HUES6 (cell line): ENCODE measurements around the gene PTPRM.
"Not testable (repeated sequence)": the region's sequence is repeated elsewhere in the genome, so short reads cannot be mapped to it uniquely, and the experiment has no call there.

Experiments used
- H3K27ac ChIP-seq: 2 replicates; pipeline ENCODE4 v1.7.0; 2013; ENCODE audit warnings: low read depth, mild to moderate bottlenecking, low read length, inconsistent platforms
- H3K27me3 ChIP-seq: 2 replicates; pipeline ENCODE4 v1.6.1; 2013; ENCODE audit warnings: low read length; ENCODE audit not compliant: control insufficient read depth, insufficient read depth
- H3K36me3 ChIP-seq: 2 replicates; pipeline ENCODE4 v1.6.1; 2013; ENCODE audit warnings: low read length; ENCODE audit not compliant: control insufficient read depth, insufficient read depth
- H3K4me1 ChIP-seq: 2 replicates; pipeline ENCODE4 v1.6.1; 2013; ENCODE audit warnings: low read length; ENCODE audit not compliant: control insufficient read depth, insufficient read depth
- H3K4me3 ChIP-seq: 2 replicates; pipeline ENCODE4 v1.5.1; 2013; ENCODE audit warnings: low read depth, low read length
- H3K9ac ChIP-seq: one replicate; pipeline ENCODE4 v1.6.1; 2013; ENCODE audit warnings: mild to moderate bottlenecking, low read length
- H3K9me3 ChIP-seq: 2 replicates; pipeline ENCODE4 v1.6.1; 2013; ENCODE audit warnings: low read depth, low read length; ENCODE audit not compliant: control insufficient read depth, insufficient read depth

Gene PTPRM

DNA sequence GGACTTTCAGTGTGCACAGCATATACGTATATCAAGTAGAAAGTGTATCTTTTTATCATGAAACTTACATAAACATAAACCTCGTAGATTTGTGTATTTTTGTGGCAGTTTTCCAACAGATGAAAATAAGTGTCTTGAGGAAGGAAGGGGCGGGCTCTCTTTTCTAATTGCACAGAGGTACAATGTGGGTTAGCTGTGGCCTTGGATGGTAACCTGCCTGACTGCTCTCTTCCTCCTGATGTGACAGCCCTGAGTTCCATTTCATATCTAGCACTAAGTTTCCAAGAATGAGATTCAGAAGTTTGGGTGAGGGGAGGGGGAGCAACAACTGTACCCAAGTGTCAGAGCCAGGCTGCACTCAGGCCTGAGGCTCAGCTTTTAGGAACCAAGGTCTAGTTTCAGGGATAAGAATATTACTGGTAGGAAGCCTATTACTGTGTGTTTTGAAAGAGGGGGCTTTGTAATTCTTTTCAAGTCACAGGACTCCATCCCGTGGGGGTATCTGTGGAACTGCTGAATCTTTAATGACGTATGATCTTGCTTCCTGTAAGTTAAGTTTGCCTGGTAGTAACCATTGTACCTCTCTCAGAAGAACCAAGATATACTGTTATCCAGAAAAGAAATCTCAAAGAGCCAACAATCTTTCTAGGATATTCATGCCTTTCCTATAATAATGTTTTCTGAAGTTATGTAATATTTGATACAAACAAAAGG is 483.7 kb downstream of the PTPRM start:
- Histone ChIP-seq H3K9me3 (no peaks in the 10 kb centered on the region), H3K4me3 (no peak overlapping the region), H3K36me3 (no peaks in the 10 kb centered on the region), H3K9ac (no peak overlapping the region), H3K4me1 (no peaks in the 10 kb centered on the region), H3K27ac (no peak overlapping the region), H3K27me3 (no peaks in the 10 kb centered on the region)

DNA sequence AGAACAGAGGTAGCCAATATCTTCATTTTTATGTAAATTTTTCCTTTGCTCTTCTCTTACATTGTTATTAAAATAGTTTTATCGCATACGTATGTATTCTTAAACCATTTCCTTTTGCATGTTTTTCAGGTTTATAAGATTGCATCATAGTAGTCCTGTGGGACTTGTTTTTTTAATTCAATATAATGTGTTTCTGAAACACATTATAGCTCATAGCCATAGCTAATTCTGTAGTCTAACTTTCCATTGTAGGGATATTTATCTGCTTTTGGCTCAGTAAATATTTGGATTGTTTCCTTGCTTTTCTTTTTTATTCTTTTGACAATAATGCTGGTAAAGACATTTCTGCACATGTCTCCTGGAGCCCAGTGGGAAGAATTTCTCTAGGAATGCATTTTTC is 484.3 kb downstream of the PTPRM start:
- Histone ChIP-seq H3K4me1 (no peaks in the 10 kb centered on the region), H3K27ac (no peak overlapping the region), H3K27me3 (no peaks in the 10 kb centered on the region), H3K9ac (no peak overlapping the region), H3K9me3 (no peaks in the 10 kb centered on the region), H3K36me3 (no peaks in the 10 kb centered on the region), H3K4me3 (no peak overlapping the region)

DNA sequence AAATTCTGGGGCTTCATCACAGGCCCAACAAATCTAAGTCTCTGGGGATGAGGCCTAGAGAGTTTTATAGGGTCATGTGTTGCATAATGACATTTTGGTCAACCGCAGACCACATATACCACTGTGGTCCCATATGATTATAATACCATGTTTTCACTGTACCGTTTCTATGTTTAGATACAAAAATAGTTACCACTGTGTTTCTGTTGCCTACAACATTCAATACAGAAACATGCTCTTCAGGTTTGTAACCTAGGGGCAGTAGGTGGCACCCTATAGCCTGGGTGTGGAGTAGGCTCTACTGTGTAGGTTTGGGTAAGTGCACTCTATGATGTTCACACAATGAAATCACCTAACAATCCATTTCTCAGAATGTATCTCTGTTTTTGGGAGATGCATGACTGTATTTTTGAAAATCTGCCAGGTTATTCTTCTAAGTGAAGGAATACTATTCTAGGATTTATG is 485.2 kb downstream of the PTPRM start:
- Histone ChIP-seq H3K27me3 (no peaks in the 10 kb centered on the region), H3K36me3 (no peaks in the 10 kb centered on the region), H3K27ac (no peak overlapping the region), H3K4me1 (no peaks in the 10 kb centered on the region), H3K9me3 (no peaks in the 10 kb centered on the region), H3K4me3 (no peak overlapping the region), H3K9ac (no peak overlapping the region)

- Histone ChIP-seq H3K9me3 (no peaks in the 10 kb centered on the region), H3K27ac (no peak overlapping the region), H3K9ac (no peak overlapping the region), H3K36me3 (no peaks in the 10 kb centered on the region), H3K4me3 (no peak overlapping the region), H3K27me3 (no peaks in the 10 kb centered on the region), H3K4me1 (no peaks in the 10 kb centered on the region)
Observed at GRCh38 chr18:8056723-8057122, 489.6 kb downstream of the PTPRM start.

GRCh38 chr18:8063152-8063551 is 496.0 kb downstream of the PTPRM start:
- H3K36me3 ChIP-seq, H3K27me3 ChIP-seq, H3K9me3 ChIP-seq: not testable (repeated sequence)
- peak overlapping the region; percentile 75; the same call in 1 of the 2 replicates for H3K27ac ChIP-seq
- peaks cover 35% of the 10 kb centered on the region for H3K4me1 ChIP-seq
- H3K9ac ChIP-seq = peak overlapping the region; percentile 38
- H3K4me3 ChIP-seq = peak overlapping the region; percentile 67

DNA sequence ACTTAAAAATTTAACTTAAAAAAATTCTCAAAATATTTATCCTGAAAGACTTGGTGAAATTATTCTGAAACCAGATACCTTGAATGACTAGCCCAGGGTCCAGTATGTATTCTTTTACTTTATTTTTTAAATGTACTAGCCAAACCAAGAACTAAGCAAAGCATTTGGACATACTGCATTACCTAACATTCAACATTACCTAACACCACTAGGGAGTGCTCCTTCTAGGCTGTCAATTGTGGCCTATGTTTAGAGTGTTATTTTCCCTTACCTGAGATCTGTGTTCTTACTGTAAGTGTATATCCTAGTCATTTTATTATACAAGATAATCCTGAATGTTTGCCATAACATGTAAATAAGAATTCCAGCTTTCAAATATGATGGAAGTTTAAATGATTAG is 496.6 kb downstream of the PTPRM start:
- H3K9ac ChIP-seq = no peak overlapping the region
- H3K36me3 ChIP-seq = no peaks in the 10 kb centered on the region
- H3K4me1 ChIP-seq = peaks cover 35% of the 10 kb centered on the region
- no peaks in the 10 kb centered on the region for H3K9me3 ChIP-seq
- no peak overlapping the region for H3K27ac ChIP-seq
- no peaks in the 10 kb centered on the region for H3K27me3 ChIP-seq
- peak overlapping the region; percentile 67; the same call in 1 of the 2 replicates for H3K4me3 ChIP-seq

- Histone ChIP-seq H3K27ac (no peak overlapping the region), H3K9ac (no peak overlapping the region), H3K4me1 (peaks cover 35% of the 10 kb centered on the region), H3K36me3 (no peaks in the 10 kb centered on the region), H3K9me3 (no peaks in the 10 kb centered on the region), H3K4me3 (no peak overlapping the region), H3K27me3 (no peaks in the 10 kb centered on the region)
Observed at GRCh38 chr18:8065284-8065683, 498.2 kb downstream of the PTPRM start.

GRCh38 chr18:8065773-8066172 is 498.7 kb downstream of the PTPRM start:
- no peaks in the 10 kb centered on the region for H3K9me3 ChIP-seq
- no peak overlapping the region for H3K9ac ChIP-seq
- H3K4me3 ChIP-seq = no peak overlapping the region

DNA sequence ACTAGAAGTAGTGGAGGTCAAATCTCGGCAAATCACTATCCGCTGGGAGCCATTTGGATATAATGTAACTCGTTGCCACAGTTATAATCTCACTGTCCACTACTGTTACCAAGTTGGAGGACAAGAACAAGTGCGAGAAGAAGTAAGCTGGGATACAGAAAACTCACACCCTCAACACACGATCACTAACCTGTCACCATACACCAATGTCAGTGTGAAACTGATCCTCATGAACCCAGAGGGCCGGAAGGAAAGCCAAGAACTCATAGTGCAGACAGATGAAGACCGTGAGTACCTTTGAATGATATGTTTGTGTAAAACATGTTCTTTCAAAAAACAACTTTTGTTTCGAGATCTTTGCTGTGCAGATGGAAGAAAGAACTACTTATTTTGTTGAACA is 502.6 kb downstream of the PTPRM start:
- H3K4me3 ChIP-seq = no peak overlapping the region
- H3K4me1 ChIP-seq = peaks cover 28% of the 10 kb centered on the region
- no peaks in the 10 kb centered on the region for H3K36me3 ChIP-seq
- no peaks in the 10 kb centered on the region for H3K9me3 ChIP-seq
- H3K27me3 ChIP-seq = no peaks in the 10 kb centered on the region
- H3K27ac ChIP-seq = no peak overlapping the region
- no peak overlapping the region for H3K9ac ChIP-seq

More at GRCh38 chr18:8065773-8066172, 498.7 kb downstream of the PTPRM start:
- H3K27ac ChIP-seq = no peak overlapping the region
- H3K4me1 ChIP-seq = peaks cover 35% of the 10 kb centered on the region
- H3K36me3 ChIP-seq = no peaks in the 10 kb centered on the region
- H3K27me3 ChIP-seq = no peaks in the 10 kb centered on the region

GRCh38 chr18:8073167-8073566 is 506.1 kb downstream of the PTPRM start:
- H3K27ac ChIP-seq = no peak overlapping the region

DNA sequence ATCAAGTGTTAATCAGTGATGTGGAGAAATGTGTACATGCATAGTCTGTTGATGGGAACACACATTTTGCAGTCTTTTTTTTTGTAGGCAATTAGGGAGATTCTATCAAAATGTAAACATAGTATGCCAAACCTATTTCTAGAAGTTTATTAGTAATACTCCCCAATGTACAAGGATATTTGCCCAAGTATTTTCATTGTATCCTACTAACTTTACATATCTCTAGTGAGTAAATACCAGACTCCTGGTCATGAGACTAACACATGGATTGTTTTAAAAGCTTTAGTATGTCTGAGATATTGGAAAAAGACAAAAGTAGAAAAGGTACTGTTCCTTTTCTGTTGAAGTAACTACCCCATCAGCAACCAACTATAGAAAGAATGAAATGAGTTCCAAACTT is 513.0 kb downstream of the PTPRM start:
- Histone ChIP-seq H3K27me3 (no peaks in the 10 kb centered on the region; the same call in 1 of the 2 replicates), H3K27ac (no peak overlapping the region), H3K9me3 (no peaks in the 10 kb centered on the region)

More at GRCh38 chr18:8073167-8073566, 506.1 kb downstream of the PTPRM start:
- Histone ChIP-seq H3K36me3 (no peaks in the 10 kb centered on the region), H3K9ac (no peak overlapping the region), H3K4me3 (no peak overlapping the region), H3K4me1 (no peaks in the 10 kb centered on the region), H3K27me3 (no peaks in the 10 kb centered on the region), H3K9me3 (no peaks in the 10 kb centered on the region)

More for the DNA sequence above, 513.0 kb downstream of the PTPRM start:
- Histone ChIP-seq H3K9ac (no peak overlapping the region), H3K4me3 (no peak overlapping the region), H3K36me3 (no peaks in the 10 kb centered on the region), H3K4me1 (peaks cover 18% of the 10 kb centered on the region)
